ENCODE measurements around the gene COA6.

- TF ChIP-seq, protein P1, sequence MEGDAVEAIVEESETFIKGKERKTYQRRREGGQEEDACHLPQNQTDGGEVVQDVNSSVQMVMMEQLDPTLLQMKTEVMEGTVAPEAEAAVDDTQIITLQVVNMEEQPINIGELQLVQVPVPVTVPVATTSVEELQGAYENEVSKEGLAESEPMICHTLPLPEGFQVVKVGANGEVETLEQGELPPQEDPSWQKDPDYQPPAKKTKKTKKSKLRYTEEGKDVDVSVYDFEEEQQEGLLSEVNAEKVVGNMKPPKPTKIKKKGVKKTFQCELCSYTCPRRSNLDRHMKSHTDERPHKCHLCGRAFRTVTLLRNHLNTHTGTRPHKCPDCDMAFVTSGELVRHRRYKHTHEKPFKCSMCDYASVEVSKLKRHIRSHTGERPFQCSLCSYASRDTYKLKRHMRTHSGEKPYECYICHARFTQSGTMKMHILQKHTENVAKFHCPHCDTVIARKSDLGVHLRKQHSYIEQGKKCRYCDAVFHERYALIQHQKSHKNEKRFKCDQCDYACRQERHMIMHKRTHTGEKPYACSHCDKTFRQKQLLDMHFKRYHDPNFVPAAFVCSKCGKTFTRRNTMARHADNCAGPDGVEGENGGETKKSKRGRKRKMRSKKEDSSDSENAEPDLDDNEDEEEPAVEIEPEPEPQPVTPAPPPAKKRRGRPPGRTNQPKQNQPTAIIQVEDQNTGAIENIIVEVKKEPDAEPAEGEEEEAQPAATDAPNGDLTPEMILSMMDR (IDR thresholded peaks at IDR 0.05) = no peak
- TF ChIP-seq POLR2A (IDR thresholded peaks at IDR 0.05; ENCODE audit: low read depth) (no peak), EP300 (IDR thresholded peaks at IDR 0.05) (no peak), POLR2AphosphoS5 (IDR thresholded peaks at IDR 0.05) (no peak)
Measured at GRCh38 chr1:234327577-234328164, 45.6 kb upstream of the COA6 start.

Data from esophagus muscularis mucosa (tissue), 4 donors.